ENCODE measurements around the gene CLDND2. TPM values are rescaled to one million over a fixed set of nuclear protein-coding genes. Genes with fewer than 3 reads are reported as not detected.

CLDND2 gene
- total RNA-seq, 1 experiment from 2014 or later: not detected

DNA sequence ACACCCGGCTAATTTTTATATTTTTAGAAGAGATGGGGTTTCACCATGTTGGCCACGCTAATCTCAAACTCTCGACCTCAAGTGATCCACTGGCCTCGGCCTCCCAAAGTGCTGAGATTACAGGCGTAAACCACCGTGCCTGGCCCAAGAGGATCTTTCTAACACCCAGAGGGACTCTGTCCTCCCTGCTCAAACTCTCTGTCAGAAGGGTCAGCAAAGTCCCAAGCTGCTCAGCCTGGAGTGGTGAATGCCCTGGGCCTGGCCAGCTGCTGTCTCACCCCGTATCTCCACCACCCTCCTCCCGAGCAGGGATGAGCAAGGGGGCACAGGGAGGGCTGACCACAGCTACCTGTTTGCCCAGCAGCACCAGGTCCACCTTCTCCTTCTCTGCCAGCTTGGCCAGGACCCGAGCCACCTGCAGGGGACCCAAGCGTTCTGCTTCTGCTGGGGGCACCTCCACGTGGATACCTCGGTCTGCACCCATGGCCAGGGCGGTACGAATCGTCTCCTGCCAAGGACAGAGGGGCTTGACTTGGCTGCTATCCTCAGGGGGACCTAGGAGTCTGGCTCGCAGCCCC is 15.9 kb downstream of the CLDND2 start:
- no peak overlapping the region for H3K14ac ChIP-seq (ENCODE audit: insufficient read depth, low read length)
- no peak overlapping the region for H2BK5ac ChIP-seq (ENCODE audit: insufficient read length, low read length)
- H3K9me3 ChIP-seq (ENCODE audit: control insufficient read depth, low read depth, low read length): no peaks in the 10 kb centered on the region
- H2BK20ac ChIP-seq (ENCODE audit: low read depth, low read length, poor library complexity, severe bottlenecking): no peak overlapping the region
- no peak overlapping the region for H3K23ac ChIP-seq (ENCODE audit: insufficient read length, low read depth, low read length)
- H3K79me1 ChIP-seq (ENCODE audit: insufficient read depth, low read depth, low read length, poor library complexity, severe bottlenecking): no peaks in the 10 kb centered on the region
- no peak overlapping the region for H2BK120ac ChIP-seq (ENCODE audit: low read depth, low read length, poor library complexity, severe bottlenecking)
- no peaks in the 10 kb centered on the region for H3K79me2 ChIP-seq (ENCODE audit: insufficient read depth, low read length)
- no peak overlapping the region for H2BK12ac ChIP-seq (ENCODE audit: insufficient read length, low read depth, low read length)
- H4K91ac ChIP-seq (ENCODE audit: insufficient read length, low read depth, low read length): no peak overlapping the region
- H3K4me2 ChIP-seq (ENCODE audit: insufficient read depth, insufficient read length, low read length): no peak overlapping the region
- Mint-ChIP-seq H3K9me3 (no peaks in the 10 kb centered on the region), H3K4me1 (peaks cover 13 to 18% of the 10 kb centered on the region in 2 experiments), H3K27ac (no peak overlapping the region), H3K36me3 (ENCODE audit: insufficient read depth in 1 of 3, low read depth in 3 of 3) (peaks cover 4 to 22% (median 7%) of the 10 kb centered on the region in 3 experiments; a peak in 6 of 7 replicates), H3K27me3 (ENCODE audit: low read depth) (no peaks in the 10 kb centered on the region), H3K4me3 (no peak overlapping the region)
- WGBS (ENCODE audit: extremely low coverage, insufficient read length, low lambda C conversion rate): no CpG with 5 or more reads among the region's 16 CpGs
- no peaks in the 10 kb centered on the region for H3K27me3 ChIP-seq (ENCODE audit: insufficient read depth, low read length)
- H4K20me1 ChIP-seq (ENCODE audit: control insufficient read depth, insufficient read depth, insufficient read length): no peaks in the 10 kb centered on the region
- no peaks in the 10 kb centered on the region for H3K23me2 ChIP-seq (ENCODE audit: insufficient read length, low read depth, low read length, poor library complexity, severe bottlenecking)
- no peak overlapping the region for H3K56ac ChIP-seq (ENCODE audit: insufficient read length, low read depth, low read length)
- H2AFZ ChIP-seq (ENCODE audit: low read length): no peak overlapping the region
- no peak overlapping the region for H3K9ac ChIP-seq (ENCODE audit: extremely low read depth, insufficient read length, low read length)
- no peak overlapping the region for H2BK15ac ChIP-seq (ENCODE audit: low read depth, low read length)
- no peak overlapping the region for H3K27ac ChIP-seq (ENCODE audit: insufficient read length, low read depth, low read length)
- H3K4me1 ChIP-seq (ENCODE audit: insufficient read depth, low read length): no peaks in the 10 kb centered on the region
- TF ChIP-seq, protein P1, sequence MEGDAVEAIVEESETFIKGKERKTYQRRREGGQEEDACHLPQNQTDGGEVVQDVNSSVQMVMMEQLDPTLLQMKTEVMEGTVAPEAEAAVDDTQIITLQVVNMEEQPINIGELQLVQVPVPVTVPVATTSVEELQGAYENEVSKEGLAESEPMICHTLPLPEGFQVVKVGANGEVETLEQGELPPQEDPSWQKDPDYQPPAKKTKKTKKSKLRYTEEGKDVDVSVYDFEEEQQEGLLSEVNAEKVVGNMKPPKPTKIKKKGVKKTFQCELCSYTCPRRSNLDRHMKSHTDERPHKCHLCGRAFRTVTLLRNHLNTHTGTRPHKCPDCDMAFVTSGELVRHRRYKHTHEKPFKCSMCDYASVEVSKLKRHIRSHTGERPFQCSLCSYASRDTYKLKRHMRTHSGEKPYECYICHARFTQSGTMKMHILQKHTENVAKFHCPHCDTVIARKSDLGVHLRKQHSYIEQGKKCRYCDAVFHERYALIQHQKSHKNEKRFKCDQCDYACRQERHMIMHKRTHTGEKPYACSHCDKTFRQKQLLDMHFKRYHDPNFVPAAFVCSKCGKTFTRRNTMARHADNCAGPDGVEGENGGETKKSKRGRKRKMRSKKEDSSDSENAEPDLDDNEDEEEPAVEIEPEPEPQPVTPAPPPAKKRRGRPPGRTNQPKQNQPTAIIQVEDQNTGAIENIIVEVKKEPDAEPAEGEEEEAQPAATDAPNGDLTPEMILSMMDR (conservative IDR thresholded peaks at IDR 0.05): no peak
- H4K8ac ChIP-seq (replicated peaks; ENCODE audit: insufficient read length, low read depth, low read length): no peak overlapping the region
- H3K4ac ChIP-seq (ENCODE audit: low read depth, low read length): no peak overlapping the region
- no peak overlapping the region for H3K18ac ChIP-seq (ENCODE audit: insufficient read length, low read depth, low read length)
- H4K5ac ChIP-seq (ENCODE audit: insufficient read length, low read depth, low read length): no peak overlapping the region
- no peak for DNase-seq
- no peak overlapping the region for H3T11ph ChIP-seq (ENCODE audit: low read length)
- H2AK5ac ChIP-seq (ENCODE audit: insufficient read length, low read length): no peak overlapping the region

Measured in H9 (cell line).